ENCODE results near the gene HLA-DQA2.

DNA sequence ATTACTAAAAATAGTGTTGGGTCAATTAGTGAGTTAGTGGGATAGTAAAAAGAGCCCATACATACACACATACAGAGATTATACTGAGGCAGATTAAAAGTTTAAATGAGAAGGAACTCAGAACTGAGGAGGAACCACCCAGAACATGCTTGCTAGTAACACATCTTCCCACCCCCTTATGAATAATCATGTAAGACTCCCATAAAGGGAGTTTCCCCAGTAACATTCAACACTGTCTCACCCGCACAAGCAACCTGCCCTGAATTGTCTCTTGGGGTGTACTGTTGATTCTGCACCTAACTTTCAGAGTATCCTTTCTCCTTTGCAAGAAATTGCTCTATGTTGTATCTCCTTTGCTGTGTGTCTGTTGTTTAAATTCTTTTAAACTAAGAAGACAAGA lies 33.2 kb downstream of the HLA-DQA2 start:
- TF ChIP-seq POLR2A (IDR thresholded peaks at IDR 0.05; ENCODE audit: low read depth, low read length) (no peak), POLR2AphosphoS5 (IDR thresholded peaks at IDR 0.05; ENCODE audit: low read depth, low read length) (no peak)

Data from GM12892 (cell line).